ENCODE measurements around the gene GPRIN2. TPM values are rescaled to one million over a fixed set of nuclear protein-coding genes. Genes with fewer than 3 reads are reported as not detected.

The GPRIN2 gene
- total and polyA plus RNA-seq, 4 donors = 0.09 to 1.3 (median 0.15) TPM; not detected in 1

DNA sequence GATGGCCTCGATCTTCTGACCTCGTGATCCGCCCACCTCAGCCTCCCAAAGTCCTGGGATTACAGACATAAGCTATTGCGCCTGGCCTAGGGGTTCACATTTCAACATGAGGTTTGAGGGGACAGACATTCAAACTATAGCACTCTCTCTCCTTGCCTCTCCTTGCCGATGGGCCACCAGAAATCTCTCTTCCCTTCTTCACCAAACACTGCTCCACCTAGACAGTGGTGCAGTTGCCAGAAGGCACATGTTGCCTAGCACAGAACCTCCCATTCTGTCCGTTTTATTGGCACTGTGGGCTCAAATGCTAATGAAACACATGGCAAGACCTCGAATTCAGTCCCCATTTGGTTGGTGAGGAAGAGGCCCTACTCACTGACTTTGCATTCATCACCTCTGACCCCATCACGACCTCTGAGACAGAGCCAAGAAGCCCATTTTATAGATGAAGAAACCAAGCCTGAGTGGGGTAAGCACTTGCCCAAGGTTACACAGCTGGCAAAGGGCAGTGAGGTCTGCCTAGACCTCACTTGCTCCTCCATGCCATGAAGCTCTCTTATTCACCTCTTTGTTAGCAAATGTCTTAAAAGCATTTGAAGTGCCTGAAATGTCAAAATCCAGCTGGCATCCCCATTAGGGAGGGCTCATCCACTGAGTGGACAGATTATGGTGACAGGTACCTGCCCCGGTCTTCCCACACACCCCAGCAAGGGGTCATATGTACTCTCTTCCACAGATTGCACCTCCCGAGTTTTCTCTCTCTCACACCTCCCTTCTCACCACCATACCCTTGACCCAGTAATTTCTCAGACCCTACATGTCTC lies 34.0 kb downstream of the GPRIN2 start:
- H3K9ac ChIP-seq (ENCODE audit: low read depth in 1 of 2, low read length in 2 of 2) = no peak overlapping the region
- H3K36me3 ChIP-seq (ENCODE audit: control insufficient read depth in 4 of 4, insufficient read depth in 3 of 4, low read depth in 1 of 4, low read length in 3 of 4) = no peaks in the 10 kb centered on the region
- H3K27me3 ChIP-seq (ENCODE audit: control insufficient read depth in 4 of 4, insufficient read depth in 4 of 4, low read length in 3 of 4) = no peaks in the 10 kb centered on the region
- H3K9me3 ChIP-seq (ENCODE audit: control insufficient read depth in 4 of 4, low read length in 3 of 4) = no peaks in the 10 kb centered on the region
- no peak overlapping the region for H3K27ac ChIP-seq (ENCODE audit: low read depth in 1 of 2, low read length in 2 of 2)
- 88% methylated on average over 10 of the region's 10 CpGs for WGBS
- TF ChIP-seq HNF4A (conservative IDR thresholded peaks at IDR 0.05) (no peak), RAD21 (IDR thresholded peaks at IDR 0.05) (no peak), JUND (IDR thresholded peaks at IDR 0.05) (no peak), NR2F2 (IDR thresholded peaks at IDR 0.05) (no peak), YY1 (IDR thresholded peaks at IDR 0.05) (no peak), TAF1 (conservative IDR thresholded peaks at IDR 0.05) (no peak), FOXA2 (IDR thresholded peaks at IDR 0.05) (no peak), RXRA (IDR thresholded peaks at IDR 0.05) (no peak), SP1 (IDR thresholded peaks at IDR 0.05) (no peak)
- TF ChIP-seq, protein P1, sequence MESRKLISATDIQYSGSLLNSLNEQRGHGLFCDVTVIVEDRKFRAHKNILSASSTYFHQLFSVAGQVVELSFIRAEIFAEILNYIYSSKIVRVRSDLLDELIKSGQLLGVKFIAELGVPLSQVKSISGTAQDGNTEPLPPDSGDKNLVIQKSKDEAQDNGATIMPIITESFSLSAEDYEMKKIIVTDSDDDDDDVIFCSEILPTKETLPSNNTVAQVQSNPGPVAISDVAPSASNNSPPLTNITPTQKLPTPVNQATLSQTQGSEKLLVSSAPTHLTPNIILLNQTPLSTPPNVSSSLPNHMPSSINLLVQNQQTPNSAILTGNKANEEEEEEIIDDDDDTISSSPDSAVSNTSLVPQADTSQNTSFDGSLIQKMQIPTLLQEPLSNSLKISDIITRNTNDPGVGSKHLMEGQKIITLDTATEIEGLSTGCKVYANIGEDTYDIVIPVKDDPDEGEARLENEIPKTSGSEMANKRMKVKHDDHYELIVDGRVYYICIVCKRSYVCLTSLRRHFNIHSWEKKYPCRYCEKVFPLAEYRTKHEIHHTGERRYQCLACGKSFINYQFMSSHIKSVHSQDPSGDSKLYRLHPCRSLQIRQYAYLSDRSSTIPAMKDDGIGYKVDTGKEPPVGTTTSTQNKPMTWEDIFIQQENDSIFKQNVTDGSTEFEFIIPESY (IDR thresholded peaks at IDR 0.05) = no peak
- H3K4me1 ChIP-seq (ENCODE audit: control insufficient read depth in 4 of 4, insufficient read depth in 4 of 4, low read length in 3 of 4) = no peaks in the 10 kb centered on the region
- DNase-seq (ENCODE audit: low spot score) = no peak
- H3K4me3 ChIP-seq (ENCODE audit: low read depth in 1 of 3, low read length in 3 of 3) = no peak overlapping the region

DNA sequence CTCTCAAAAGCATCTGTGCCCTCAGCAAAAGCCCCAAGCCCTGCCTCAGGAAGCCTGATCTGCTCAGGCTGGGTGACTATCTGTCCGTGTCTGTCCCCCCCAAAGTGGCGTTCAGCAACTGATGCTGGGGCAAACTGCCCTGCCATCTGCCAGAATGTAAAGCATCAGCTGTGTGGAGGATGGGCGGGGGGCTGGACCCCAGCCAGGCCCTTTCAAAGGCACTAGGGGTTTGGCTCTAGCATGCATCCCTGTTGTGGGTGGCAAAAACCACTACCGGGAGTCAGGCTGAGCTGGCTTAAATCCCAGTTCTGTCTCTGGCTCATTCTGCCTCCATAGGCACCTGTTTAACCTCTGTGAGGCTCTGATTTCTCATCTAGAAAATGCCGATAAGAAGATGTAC lies 35.5 kb downstream of the GPRIN2 start:
- H3K27ac ChIP-seq (ENCODE audit: low read depth in 1 of 2, low read length in 2 of 2) = no peak overlapping the region
- no peak overlapping the region for H3K9ac ChIP-seq (ENCODE audit: low read depth in 1 of 2, low read length in 2 of 2)
- no peak overlapping the region for H3K4me3 ChIP-seq (ENCODE audit: low read depth in 1 of 3, low read length in 3 of 3)
- TF ChIP-seq NR2F2 (IDR thresholded peaks at IDR 0.05) = no peak
- TF ChIP-seq, protein P2, sequence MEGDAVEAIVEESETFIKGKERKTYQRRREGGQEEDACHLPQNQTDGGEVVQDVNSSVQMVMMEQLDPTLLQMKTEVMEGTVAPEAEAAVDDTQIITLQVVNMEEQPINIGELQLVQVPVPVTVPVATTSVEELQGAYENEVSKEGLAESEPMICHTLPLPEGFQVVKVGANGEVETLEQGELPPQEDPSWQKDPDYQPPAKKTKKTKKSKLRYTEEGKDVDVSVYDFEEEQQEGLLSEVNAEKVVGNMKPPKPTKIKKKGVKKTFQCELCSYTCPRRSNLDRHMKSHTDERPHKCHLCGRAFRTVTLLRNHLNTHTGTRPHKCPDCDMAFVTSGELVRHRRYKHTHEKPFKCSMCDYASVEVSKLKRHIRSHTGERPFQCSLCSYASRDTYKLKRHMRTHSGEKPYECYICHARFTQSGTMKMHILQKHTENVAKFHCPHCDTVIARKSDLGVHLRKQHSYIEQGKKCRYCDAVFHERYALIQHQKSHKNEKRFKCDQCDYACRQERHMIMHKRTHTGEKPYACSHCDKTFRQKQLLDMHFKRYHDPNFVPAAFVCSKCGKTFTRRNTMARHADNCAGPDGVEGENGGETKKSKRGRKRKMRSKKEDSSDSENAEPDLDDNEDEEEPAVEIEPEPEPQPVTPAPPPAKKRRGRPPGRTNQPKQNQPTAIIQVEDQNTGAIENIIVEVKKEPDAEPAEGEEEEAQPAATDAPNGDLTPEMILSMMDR (IDR thresholded peaks at IDR 0.05; ENCODE audit: low read depth, low read length, missing input control) = no peak
- TF ChIP-seq TAF1 (conservative IDR thresholded peaks at IDR 0.05) = no peak
- TF ChIP-seq SP1 (IDR thresholded peaks at IDR 0.05) = no peak
- TF ChIP-seq, protein P1 (IDR thresholded peaks at IDR 0.05) = no peak
- TF ChIP-seq RXRA (IDR thresholded peaks at IDR 0.05) = no peak
- no peak for TF ChIP-seq HNF4A (conservative IDR thresholded peaks at IDR 0.05)
- TF ChIP-seq FOXA1 (IDR thresholded peaks at IDR 0.05) = no peak
- TF ChIP-seq FOXA2 (IDR thresholded peaks at IDR 0.05) = no peak
- TF ChIP-seq EGR1 (IDR thresholded peaks at IDR 0.05; ENCODE audit: low read depth in 2 of 2) = no peak
- no peak for TF ChIP-seq GABPA (IDR thresholded peaks at IDR 0.05 in 1 of 2, conservative IDR thresholded peaks at IDR 0.05 in 1 of 2)
- TF ChIP-seq RAD21 (IDR thresholded peaks at IDR 0.05) = no peak
- TF ChIP-seq YY1 (IDR thresholded peaks at IDR 0.05) = no peak
- TF ChIP-seq, protein P3, sequence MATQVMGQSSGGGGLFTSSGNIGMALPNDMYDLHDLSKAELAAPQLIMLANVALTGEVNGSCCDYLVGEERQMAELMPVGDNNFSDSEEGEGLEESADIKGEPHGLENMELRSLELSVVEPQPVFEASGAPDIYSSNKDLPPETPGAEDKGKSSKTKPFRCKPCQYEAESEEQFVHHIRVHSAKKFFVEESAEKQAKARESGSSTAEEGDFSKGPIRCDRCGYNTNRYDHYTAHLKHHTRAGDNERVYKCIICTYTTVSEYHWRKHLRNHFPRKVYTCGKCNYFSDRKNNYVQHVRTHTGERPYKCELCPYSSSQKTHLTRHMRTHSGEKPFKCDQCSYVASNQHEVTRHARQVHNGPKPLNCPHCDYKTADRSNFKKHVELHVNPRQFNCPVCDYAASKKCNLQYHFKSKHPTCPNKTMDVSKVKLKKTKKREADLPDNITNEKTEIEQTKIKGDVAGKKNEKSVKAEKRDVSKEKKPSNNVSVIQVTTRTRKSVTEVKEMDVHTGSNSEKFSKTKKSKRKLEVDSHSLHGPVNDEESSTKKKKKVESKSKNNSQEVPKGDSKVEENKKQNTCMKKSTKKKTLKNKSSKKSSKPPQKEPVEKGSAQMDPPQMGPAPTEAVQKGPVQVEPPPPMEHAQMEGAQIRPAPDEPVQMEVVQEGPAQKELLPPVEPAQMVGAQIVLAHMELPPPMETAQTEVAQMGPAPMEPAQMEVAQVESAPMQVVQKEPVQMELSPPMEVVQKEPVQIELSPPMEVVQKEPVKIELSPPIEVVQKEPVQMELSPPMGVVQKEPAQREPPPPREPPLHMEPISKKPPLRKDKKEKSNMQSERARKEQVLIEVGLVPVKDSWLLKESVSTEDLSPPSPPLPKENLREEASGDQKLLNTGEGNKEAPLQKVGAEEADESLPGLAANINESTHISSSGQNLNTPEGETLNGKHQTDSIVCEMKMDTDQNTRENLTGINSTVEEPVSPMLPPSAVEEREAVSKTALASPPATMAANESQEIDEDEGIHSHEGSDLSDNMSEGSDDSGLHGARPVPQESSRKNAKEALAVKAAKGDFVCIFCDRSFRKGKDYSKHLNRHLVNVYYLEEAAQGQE (IDR thresholded peaks at IDR 0.05) = no peak
- TF ChIP-seq, protein P4, sequence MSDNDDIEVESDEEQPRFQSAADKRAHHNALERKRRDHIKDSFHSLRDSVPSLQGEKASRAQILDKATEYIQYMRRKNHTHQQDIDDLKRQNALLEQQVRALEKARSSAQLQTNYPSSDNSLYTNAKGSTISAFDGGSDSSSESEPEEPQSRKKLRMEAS (IDR thresholded peaks at IDR 0.05) = no peak
- TF ChIP-seq, protein P5, sequence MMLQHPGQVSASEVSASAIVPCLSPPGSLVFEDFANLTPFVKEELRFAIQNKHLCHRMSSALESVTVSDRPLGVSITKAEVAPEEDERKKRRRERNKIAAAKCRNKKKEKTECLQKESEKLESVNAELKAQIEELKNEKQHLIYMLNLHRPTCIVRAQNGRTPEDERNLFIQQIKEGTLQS (IDR thresholded peaks at IDR 0.05) = no peak
- no peak for DNase-seq (ENCODE audit: low spot score)
- H3K36me3 ChIP-seq (ENCODE audit: control insufficient read depth in 4 of 4, insufficient read depth in 3 of 4, low read depth in 1 of 4, low read length in 3 of 4) = no peaks in the 10 kb centered on the region
- H3K27me3 ChIP-seq (ENCODE audit: control insufficient read depth in 4 of 4, insufficient read depth in 4 of 4, low read length in 3 of 4) = no peaks in the 10 kb centered on the region
- no peaks in the 10 kb centered on the region for H3K4me1 ChIP-seq (ENCODE audit: control insufficient read depth in 4 of 4, insufficient read depth in 4 of 4, low read length in 3 of 4)
- 82% methylated on average over 5 of the region's 5 CpGs for WGBS
- H3K9me3 ChIP-seq (ENCODE audit: control insufficient read depth in 4 of 4, low read length in 3 of 4) = no peaks in the 10 kb centered on the region

Measured in liver (tissue), 9 donors.